GM18519 (cell line): Measurements from ENCODE around the gene ADGRF3.
"Not testable (repeated sequence)": the region's sequence is repeated elsewhere in the genome, so short reads cannot be mapped to it uniquely, and the experiment has no call there.

Source experiments
- ATAC-seq: cut with Tn5 transposase; IDR thresholded peaks from one replicate; pipeline ENCODE4 v1.9.1; 2021; ENCODE audit warnings: mild to moderate bottlenecking, moderate library complexity; ENCODE audit not compliant: unreplicated experiment, low FRiP score

Gene ADGRF3

GRCh38 chr2:26354469-26354868, 7.9 kb upstream of the ADGRF3 start:
- ATAC-seq = not testable (repeated sequence)

- ATAC-seq = no peak
Measured at GRCh38 chr2:26352892-26353291, 6.3 kb upstream of the ADGRF3 start.

- ATAC-seq = no peak
Measured at GRCh38 chr2:26351375-26352090, 4.9 kb upstream of the ADGRF3 start.

- ATAC-seq = no peak
Measured at GRCh38 chr2:26349690-26350089, 3.1 kb upstream of the ADGRF3 start.

GRCh38 chr2:26347286-26347865, 787 bp upstream of the ADGRF3 start:
- ATAC-seq = no peak

- ATAC-seq = peak; percentile 93
Measured at GRCh38 chr2:26345545-26346453, 790 bp downstream of the ADGRF3 start, which contains the start of gene SELENOI. SELENOI (plus strand) TSS chr2:26346143; CDS start chr2:26346233, 90 bp downstream.

- no peak for ATAC-seq
Measured at GRCh38 chr2:26345283-26345544, 1.4 kb downstream of the ADGRF3 start.

- ATAC-seq = no peak
Measured at GRCh38 chr2:26344581-26345282, 1.9 kb downstream of the ADGRF3 start.

GRCh38 chr2:26340831-26341230, 5.8 kb downstream of the ADGRF3 start:
- ATAC-seq = no peak

- ATAC-seq = no peak
Measured at GRCh38 chr2:26337298-26337697, 9.3 kb downstream of the ADGRF3 start.

- ATAC-seq = no peak
Measured at GRCh38 chr2:26336719-26337118, 9.9 kb downstream of the ADGRF3 start.

GRCh38 chr2:26335231-26335630, 11.4 kb downstream of the ADGRF3 start:
- no peak for ATAC-seq

GRCh38 chr2:26333293-26333692, 13.3 kb downstream of the ADGRF3 start:
- ATAC-seq = no peak

GRCh38 chr2:26331321-26331720, 15.3 kb downstream of the ADGRF3 start:
- not testable (repeated sequence) for ATAC-seq

- ATAC-seq = no peak
Measured at GRCh38 chr2:26330604-26331003, 16.0 kb downstream of the ADGRF3 start.

GRCh38 chr2:26330114-26330549, 16.5 kb downstream of the ADGRF3 start:
- ATAC-seq = peak; percentile 76

- ATAC-seq = not testable (repeated sequence)
Measured at GRCh38 chr2:26329083-26329482, 17.5 kb downstream of the ADGRF3 start.

GRCh38 chr2:26327291-26328272, 19.0 kb downstream of the ADGRF3 start:
- ATAC-seq = no peak

GRCh38 chr2:26326514-26326913, 20.1 kb downstream of the ADGRF3 start:
- ATAC-seq = no peak

GRCh38 chr2:26325851-26326250, 20.7 kb downstream of the ADGRF3 start:
- no peak for ATAC-seq
